HG03432 (cell line): ENCODE data around the gene BCL2L13.

Source experiments
- ATAC-seq: cut with Tn5 transposase; IDR thresholded peaks from one replicate; pipeline ENCODE4 v1.9.1; 2021; ENCODE audit warnings: mild to moderate bottlenecking, moderate library complexity; ENCODE audit not compliant: unreplicated experiment

The BCL2L13 gene

GRCh38 chr22:17638432-17639246, at the start of gene BCL2L13:
TSS of gene BCL2L13 (plus strand) at chr22:17638757. CDS start at chr22:17655712, 16,955 bp downstream.
- ATAC-seq, result peak; percentile 94

GRCh38 chr22:17589810-17590375, 48.7 kb upstream of the BCL2L13 start:
- ATAC-seq, result no peak

GRCh38 chr22:17590586-17590985, 48.0 kb upstream of the BCL2L13 start:
- ATAC-seq, result no peak

GRCh38 chr22:17592201-17592600, 46.4 kb upstream of the BCL2L13 start:
- ATAC-seq, result no peak

- ATAC-seq, result no peak
Measured at GRCh38 chr22:17596226-17596625, 42.3 kb upstream of the BCL2L13 start.

GRCh38 chr22:17597217-17597616, 41.3 kb upstream of the BCL2L13 start:
- ATAC-seq, result no peak

GRCh38 chr22:17598318-17598717, 40.2 kb upstream of the BCL2L13 start:
- ATAC-seq, result no peak

GRCh38 chr22:17601031-17601430, 37.5 kb upstream of the BCL2L13 start:
- no peak for ATAC-seq

- ATAC-seq, result no peak
Measured at GRCh38 chr22:17603668-17604067, 34.9 kb upstream of the BCL2L13 start.

- no peak for ATAC-seq
Measured at GRCh38 chr22:17606496-17606895, 32.1 kb upstream of the BCL2L13 start.

GRCh38 chr22:17607891-17608521, 30.6 kb upstream of the BCL2L13 start:
- ATAC-seq, result no peak

- ATAC-seq, result no peak
Measured at GRCh38 chr22:17612057-17612456, 26.5 kb upstream of the BCL2L13 start.

- no peak for ATAC-seq
Measured at GRCh38 chr22:17613280-17613679, 25.3 kb upstream of the BCL2L13 start.

- ATAC-seq, result no peak
Measured at GRCh38 chr22:17627961-17628405, 10.6 kb upstream of the BCL2L13 start.

- peak; percentile 100 for ATAC-seq
Measured at GRCh38 chr22:17628406-17629172, 10.0 kb upstream of the BCL2L13 start, which contains the start of gene ATP6V1E1. TSS of gene ATP6V1E1 (minus strand) at chr22:17628749. CDS start at chr22:17628635, 114 bp downstream.

GRCh38 chr22:17629173-17629489, 9.4 kb upstream of the BCL2L13 start:
- ATAC-seq, result no peak

GRCh38 chr22:17629641-17630040, 8.9 kb upstream of the BCL2L13 start:
- ATAC-seq, result no peak

- ATAC-seq, result no peak
Measured at GRCh38 chr22:17631076-17631565, 7.4 kb upstream of the BCL2L13 start.

- no peak for ATAC-seq
Measured at GRCh38 chr22:17633217-17633997, 5.2 kb upstream of the BCL2L13 start.

GRCh38 chr22:17633998-17634323, 4.6 kb upstream of the BCL2L13 start:
- ATAC-seq, result no peak
